ENCODE data around the gene ALX4.
A peak's percentile ranks its signal among the peaks of the same experiment; 100 is the strongest.

The ALX4 gene

DNA sequence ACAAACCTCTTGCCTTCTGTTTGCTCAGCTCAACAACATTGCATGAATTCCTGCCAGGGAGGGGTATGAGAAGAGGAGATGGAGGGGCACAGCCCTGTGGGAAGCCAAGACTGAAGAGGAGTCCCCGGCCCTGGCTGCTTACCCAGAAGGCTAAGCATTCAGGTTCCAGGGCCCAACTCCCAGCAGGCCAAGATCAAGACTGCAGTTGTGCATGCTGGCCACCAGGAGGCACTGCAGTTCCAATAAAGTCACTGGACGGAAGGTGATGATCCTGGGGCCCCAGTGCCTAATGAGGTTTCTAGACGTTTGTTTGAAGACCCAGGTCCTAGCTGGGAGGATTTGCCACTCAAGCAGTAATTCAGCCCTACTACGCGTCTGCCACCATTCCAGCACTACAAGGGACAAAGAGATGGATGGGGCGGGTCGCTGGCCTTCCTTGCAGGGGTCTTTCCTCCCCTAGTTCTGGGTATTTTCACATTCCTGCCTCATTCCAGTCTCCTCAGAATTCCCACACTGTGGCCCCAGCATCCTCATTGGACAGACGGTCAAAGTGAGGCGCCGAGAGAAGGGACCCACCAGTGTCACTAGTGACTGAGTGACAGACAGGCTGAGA lies 23.6 kb downstream of the ALX4 start:
- TF ChIP-seq, protein P1, sequence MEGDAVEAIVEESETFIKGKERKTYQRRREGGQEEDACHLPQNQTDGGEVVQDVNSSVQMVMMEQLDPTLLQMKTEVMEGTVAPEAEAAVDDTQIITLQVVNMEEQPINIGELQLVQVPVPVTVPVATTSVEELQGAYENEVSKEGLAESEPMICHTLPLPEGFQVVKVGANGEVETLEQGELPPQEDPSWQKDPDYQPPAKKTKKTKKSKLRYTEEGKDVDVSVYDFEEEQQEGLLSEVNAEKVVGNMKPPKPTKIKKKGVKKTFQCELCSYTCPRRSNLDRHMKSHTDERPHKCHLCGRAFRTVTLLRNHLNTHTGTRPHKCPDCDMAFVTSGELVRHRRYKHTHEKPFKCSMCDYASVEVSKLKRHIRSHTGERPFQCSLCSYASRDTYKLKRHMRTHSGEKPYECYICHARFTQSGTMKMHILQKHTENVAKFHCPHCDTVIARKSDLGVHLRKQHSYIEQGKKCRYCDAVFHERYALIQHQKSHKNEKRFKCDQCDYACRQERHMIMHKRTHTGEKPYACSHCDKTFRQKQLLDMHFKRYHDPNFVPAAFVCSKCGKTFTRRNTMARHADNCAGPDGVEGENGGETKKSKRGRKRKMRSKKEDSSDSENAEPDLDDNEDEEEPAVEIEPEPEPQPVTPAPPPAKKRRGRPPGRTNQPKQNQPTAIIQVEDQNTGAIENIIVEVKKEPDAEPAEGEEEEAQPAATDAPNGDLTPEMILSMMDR (IDR thresholded peaks at IDR 0.05; ENCODE audit: low read depth, low read length, missing control alignments): peak; percentile 93
- no peak overlapping the region for H3K4me3 ChIP-seq (ENCODE audit: low read depth, low read length)
- in situ Hi-C loops (cut with HindIII; ENCODE audit: low sequenced_read_pairs): no loop called here

DNA sequence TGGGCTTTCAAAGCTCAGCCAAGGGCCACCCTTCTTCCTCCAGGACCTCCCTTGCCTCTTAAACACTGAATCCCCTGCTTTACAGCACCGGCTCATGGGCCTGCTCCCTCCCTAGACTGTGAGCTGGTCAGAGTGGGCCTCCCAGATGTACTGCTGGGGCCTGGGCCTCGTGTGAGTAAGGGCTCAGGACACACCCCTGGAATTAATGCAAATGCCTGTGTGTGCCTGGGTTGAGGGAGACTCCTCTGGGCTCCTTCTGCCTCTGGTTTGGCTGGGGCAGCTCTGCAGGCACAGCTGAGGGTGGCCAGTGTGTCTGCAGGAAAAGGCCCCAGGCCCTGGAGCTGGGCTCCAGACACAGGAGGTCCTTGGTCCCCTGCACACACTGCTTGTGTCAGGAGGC lies 24.2 kb downstream of the ALX4 start:
- in situ Hi-C loops (cut with HindIII; ENCODE audit: low sequenced_read_pairs): no loop called here
- TF ChIP-seq, protein P1 (IDR thresholded peaks at IDR 0.05; ENCODE audit: low read depth, low read length, missing control alignments): no peak
- no peak for DNase-seq (ENCODE audit: low read depth)
- no peak overlapping the region for H3K4me3 ChIP-seq (ENCODE audit: low read depth, low read length)

More for the DNA sequence above, 23.6 kb downstream of the ALX4 start:
- DNase-seq (ENCODE audit: low read depth): no peak

DNA sequence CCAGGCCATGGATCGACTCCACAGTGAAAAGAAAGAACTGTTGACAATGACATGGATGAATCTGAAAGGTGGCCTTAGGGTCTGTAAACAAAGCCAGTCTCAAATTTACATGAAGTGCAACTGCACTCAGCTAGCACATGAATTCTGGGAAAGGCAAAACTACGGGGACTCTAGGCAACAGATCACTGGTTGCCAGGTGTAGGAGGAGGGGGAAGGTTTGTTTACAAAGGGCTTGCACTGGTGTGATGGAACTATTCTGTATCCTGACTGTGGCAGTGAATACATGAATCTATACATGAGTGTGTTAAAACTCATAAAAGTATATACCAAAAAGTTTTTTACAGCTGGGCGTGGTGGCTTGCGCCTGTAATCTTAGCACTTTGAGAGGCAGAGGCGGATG lies 27.3 kb downstream of the ALX4 start:
- in situ Hi-C loops (cut with HindIII; ENCODE audit: low sequenced_read_pairs): no loop called here
- no peak for DNase-seq (ENCODE audit: low read depth)
- H3K4me3 ChIP-seq (ENCODE audit: low read depth, low read length): no peak overlapping the region
- TF ChIP-seq, protein P1 (IDR thresholded peaks at IDR 0.05; ENCODE audit: low read depth, low read length, missing control alignments): no peak

DNA sequence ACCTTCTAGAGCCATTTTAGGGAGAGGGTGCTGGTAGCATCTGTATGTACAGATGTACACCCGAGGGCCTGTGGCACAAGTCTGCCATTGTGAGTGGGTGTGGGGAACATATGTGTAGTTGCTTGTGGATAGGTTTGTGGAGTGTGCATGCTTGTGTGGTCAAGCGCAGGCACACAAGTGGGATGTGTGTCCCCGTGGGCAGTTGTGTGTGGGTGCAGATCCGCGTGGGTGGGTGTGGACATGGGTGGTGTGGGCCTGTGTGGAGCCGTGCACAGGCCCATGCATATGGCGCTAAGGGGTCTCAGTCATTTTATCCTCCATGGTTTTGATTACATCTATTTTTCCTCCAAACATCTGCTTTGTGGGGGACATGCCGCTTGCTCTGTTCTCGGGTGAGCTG lies 28.8 kb downstream of the ALX4 start:
- TF ChIP-seq, protein P1 (IDR thresholded peaks at IDR 0.05; ENCODE audit: low read depth, low read length, missing control alignments): no peak
- in situ Hi-C loops (cut with HindIII; ENCODE audit: low sequenced_read_pairs): no loop called here
- DNase-seq (ENCODE audit: low read depth): no peak
- no peak overlapping the region for H3K4me3 ChIP-seq (ENCODE audit: low read depth, low read length)

DNA sequence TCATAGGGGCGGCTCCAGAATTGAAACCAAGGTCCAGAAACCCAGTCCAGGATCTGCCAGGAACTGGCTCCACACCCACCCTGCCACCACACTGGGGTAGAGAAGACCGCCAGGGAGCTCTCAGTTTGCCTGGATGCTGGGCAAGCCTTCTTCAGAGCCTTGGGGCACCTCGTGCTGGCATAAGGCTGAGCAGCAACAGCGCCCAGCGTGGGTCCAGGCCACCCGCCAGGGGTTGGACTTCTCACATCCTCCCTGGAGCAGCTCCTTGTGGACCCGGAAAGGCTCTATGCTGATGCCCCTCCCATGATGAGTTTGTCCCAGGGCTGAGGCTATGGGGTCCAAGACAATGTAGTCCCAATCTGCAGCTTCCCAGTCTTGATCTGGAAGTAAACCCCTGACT lies 29.7 kb downstream of the ALX4 start:
- TF ChIP-seq, protein P1 (IDR thresholded peaks at IDR 0.05; ENCODE audit: low read depth, low read length, missing control alignments): no peak
- no peak overlapping the region for H3K4me3 ChIP-seq (ENCODE audit: low read depth, low read length)
- no peak for DNase-seq (ENCODE audit: low read depth)
- in situ Hi-C loops (cut with HindIII; ENCODE audit: low sequenced_read_pairs): no loop called here

DNA sequence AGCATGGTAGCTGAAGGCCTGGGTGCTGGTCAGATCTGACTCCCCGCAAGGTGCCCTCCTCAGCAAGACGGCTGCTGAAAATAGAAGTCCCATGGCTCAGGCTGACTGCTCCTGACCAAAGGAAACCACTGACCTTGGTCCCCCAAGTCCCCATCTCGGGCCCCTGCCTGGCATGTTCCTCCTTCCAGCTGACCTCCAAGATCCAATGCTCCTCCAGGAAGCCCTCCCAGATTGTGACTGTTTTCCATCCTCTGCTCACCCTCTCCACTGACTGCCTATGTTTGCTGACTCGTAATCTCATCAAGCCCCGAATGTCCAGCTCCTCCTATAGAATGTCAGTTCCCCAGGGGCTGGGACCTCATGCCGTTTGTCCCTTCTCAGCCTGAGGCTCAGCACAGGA lies 30.5 kb downstream of the ALX4 start:
- H3K4me3 ChIP-seq (ENCODE audit: low read depth, low read length): no peak overlapping the region
- DNase-seq (ENCODE audit: low read depth): no peak
- TF ChIP-seq, protein P1 (IDR thresholded peaks at IDR 0.05; ENCODE audit: low read depth, low read length, missing control alignments): no peak
- in situ Hi-C loops (cut with HindIII; ENCODE audit: low sequenced_read_pairs): no loop called here

Measured in astrocyte of the cerebellum (primary cell).